GM18505 (cell line): Measurements from ENCODE around the gene C10orf62.
"Not testable (repeated sequence)": the region's sequence is repeated elsewhere in the genome, so short reads cannot be mapped to it uniquely, and the experiment has no call there.

Experiments used
- ATAC-seq: cut with Tn5 transposase; IDR thresholded peaks from one replicate; pipeline ENCODE4 v1.9.1; 2021; ENCODE audit not compliant: unreplicated experiment
- POLR2A ChIP-seq: IDR thresholded peaks from 4 replicates; pipeline ENCODE4 v1.6.1; 2011; ENCODE audit warnings: borderline replicate concordance; ENCODE audit not compliant: insufficient read depth, insufficient read length; ENCODE audit errors: extremely low read depth

Gene C10orf62

DNA sequence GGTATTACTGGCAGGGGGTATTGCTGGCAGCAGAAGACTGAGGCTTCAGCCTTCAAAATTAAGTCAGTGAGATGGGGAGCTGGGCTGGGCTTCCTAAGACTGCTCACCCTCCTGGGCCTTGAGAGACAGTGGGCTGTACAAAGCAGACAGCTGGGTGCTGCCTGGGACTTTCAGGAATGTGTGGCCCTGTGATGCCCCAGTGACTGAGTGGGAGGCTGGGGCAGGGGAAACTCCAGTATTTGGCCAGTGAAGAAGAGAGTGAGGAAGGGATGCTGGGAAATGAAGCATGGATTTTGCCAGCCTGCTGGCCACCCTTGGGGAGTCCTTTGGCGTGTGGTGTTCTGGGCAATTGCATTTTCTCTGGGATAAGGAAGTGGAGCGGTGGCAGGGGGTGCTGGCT is 16.5 kb upstream of the C10orf62 start:
- no peak for TF ChIP-seq POLR2A
- ATAC-seq, result no peak

DNA sequence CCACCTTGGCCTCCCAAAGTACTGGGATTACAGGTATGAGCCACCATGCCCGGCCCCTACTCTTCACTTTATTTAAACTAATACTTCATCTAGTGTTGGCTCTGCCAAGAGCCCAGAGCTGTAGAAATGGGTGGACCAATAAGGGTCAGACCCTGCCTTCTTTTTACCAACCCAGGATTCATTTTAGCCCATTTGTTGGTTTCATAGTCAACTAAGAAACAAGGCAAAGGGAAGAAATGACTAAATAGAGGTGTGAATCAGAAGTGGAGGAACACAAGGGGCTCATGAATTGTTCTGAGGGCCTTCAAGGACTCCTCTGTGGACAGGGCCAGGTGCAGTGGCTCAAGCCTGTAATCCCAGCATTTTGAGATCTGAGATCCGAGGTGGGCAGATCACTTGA is 15.8 kb upstream of the C10orf62 start:
- ATAC-seq, result no peak
- TF ChIP-seq POLR2A, result no peak

- ATAC-seq, result no peak
- no peak for TF ChIP-seq POLR2A
Observed at GRCh38 chr10:97574374-97575126, 15.0 kb upstream of the C10orf62 start.

- ATAC-seq, result no peak
- no peak for TF ChIP-seq POLR2A
Observed at GRCh38 chr10:97575127-97575668, 14.3 kb upstream of the C10orf62 start.

GRCh38 chr10:97576487-97576886 is 13.0 kb upstream of the C10orf62 start:
- ATAC-seq, result not testable (repeated sequence)

- no peak for TF ChIP-seq POLR2A
- ATAC-seq, result no peak
Observed at GRCh38 chr10:97577701-97578100, 11.8 kb upstream of the C10orf62 start.

- no peak for ATAC-seq
- no peak for TF ChIP-seq POLR2A
Observed at GRCh38 chr10:97578171-97578844, 11.2 kb upstream of the C10orf62 start.

DNA sequence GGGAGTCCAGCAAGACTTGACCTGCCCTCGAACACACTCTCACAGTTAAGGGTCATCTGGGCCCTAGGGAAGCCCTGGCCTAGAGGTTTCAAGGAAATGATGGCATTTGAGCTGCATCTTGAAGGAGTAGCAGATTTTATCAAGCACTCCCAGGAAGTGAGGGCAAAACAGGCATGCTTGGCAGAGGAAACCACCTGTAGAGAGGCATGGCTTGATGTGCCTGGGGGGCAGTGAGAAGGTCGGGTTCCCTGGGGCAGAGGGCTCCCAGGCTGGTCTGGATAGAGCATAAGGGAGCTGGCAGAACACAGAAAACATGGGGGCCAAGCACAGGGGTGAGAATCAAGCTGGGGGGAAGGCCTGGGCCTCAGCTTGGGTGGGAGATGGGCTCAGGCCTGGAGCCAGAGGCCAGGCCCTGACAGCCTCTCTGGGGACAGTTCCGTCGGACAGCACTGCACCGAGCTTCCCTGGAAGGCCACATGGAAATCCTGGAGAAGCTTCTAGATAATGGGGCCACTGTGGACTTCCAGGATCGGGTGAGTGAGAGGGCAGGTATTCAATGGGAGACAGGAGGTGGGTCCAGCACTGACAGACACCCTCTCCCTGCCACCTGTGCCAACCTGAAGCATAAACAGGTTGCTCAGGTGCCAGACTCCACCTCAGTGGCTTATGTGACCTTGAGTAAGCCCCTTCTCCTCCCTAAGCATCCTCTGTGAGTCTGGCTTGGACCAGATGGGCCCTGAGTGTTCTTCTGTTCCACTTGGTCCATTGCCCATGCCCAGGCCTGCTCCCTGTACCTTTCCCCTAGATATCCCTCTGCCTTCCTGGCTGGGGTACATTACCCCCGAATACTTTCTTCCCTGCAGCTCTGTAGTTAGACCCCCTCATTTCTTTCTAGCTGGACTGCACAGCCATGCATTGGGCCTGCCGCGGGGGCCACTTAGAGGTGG is 8.8 kb upstream of the C10orf62 start:
- ATAC-seq, result no peak
- no peak for TF ChIP-seq POLR2A

DNA sequence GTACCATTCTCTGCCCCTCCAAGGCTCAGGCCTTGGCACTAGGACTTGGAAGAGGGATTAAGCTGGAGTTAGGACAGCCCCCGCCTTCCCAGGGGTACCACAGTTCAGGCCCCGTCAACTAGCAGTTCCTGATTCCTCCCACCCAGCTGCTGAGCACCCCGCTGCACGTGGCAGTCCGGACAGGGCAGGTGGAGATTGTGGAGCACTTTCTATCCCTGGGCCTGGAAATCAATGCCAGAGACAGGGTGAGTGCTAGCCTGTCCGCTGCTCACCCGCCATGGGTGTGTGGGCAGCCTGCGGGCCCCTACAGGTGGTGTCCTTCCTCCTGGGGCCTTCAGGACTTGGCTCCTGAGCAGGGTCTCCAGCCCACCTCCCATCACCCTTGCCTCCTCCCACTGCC is 7.4 kb upstream of the C10orf62 start:
- ATAC-seq, result no peak

DNA sequence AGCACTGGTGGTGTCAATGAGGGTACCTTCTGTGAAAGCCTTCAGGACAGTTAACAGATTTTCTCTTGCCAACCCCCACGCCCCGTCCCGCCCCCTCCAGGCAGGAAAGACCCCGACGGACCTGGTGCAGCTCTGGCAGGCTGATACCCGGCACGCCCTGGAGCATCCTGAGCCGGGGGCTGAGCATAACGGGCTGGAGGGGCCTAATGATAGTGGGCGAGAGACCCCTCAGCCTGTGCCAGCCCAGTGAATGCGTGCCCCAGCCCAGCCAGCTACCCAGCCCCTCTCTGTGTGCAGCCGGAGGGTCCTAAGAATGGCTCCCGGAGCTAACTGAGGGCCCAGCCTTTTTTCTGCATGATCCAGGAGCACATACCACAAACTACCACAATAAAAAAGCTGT is 6.0 kb upstream of the C10orf62 start:
- TF ChIP-seq POLR2A, result no peak

More for the DNA sequence above, 7.4 kb upstream of the C10orf62 start:
- no peak for TF ChIP-seq POLR2A

DNA sequence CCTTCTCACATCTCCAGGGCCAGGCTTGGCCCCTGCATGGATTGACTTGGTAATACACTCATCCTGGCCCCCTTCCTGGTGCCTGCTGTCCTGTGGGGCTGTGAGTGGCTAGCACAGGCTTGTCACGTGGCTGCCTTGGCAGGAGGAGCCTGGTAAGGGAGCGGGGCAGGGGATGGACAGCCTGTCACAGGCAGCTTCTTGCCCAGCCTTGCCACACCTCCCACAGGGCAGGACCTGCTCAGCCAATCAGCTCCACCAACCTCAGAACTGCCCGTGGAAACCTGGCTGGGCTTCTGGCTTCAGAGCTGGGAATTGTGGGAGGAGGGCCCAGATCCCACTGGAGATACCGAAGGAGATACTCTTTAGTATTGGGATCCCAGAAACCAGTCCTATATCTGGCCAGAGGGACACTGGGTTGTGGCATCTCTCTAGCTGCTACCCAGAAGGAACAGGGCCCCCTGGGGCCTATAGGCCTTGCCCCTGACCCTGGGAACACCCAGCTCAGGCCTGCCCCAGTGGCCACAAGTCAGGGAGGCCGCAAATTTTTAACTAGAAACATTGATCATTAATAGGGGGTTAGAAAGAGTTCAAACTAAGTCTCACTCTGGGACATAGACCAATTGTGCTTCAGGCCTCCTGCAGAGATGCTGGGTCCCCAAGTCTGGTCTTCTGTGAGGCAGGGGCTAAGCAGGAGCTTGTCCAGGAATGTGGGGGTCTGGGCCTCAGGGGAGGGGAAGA is 5.3 kb upstream of the C10orf62 start, which contains the start of gene HOGA1:
Gene HOGA1, plus strand, starts transcription at position 330 of the 738 bp plus-strand sequence. Its CDS starts 315 bp downstream, at position 645.
- no peak for ATAC-seq

More for the DNA sequence above, 6.0 kb upstream of the C10orf62 start:
- no peak for ATAC-seq

DNA sequence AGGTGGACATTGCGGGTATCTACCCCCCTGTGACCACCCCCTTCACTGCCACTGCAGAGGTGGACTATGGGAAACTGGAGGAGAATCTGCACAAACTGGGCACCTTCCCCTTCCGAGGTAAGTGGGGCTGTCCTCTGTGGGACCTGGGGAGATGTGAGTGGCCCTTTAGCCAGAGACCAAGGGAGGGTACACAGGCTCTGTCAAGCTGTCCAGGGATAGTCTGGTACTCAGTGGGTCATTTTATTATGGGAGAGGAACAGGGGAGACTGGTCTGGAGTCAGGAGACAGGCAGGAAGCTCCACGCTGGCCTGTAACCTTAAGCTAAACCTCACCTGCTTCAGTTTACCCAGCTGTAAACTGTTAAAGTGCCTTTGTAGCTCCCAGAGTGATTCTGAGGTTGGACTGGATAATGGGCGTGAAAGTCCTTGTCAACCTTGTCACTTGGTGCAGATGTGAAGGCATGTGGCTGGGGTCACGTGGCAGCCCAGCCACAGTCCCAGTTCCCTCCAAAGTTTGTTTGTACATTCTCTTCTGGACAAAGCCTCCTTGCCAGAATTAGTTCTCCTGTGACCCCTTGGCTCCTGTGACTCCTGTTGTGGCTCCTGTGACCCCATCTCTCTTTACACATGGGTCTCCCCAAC is 4.6 kb upstream of the C10orf62 start:
- TF ChIP-seq POLR2A, result no peak
- no peak for ATAC-seq

More for the DNA sequence above, 5.3 kb upstream of the C10orf62 start, which contains the start of gene HOGA1:
- no peak for TF ChIP-seq POLR2A

- no peak for TF ChIP-seq POLR2A
- ATAC-seq, result no peak
Observed at GRCh38 chr10:97585439-97585811, 4.1 kb upstream of the C10orf62 start.

DNA sequence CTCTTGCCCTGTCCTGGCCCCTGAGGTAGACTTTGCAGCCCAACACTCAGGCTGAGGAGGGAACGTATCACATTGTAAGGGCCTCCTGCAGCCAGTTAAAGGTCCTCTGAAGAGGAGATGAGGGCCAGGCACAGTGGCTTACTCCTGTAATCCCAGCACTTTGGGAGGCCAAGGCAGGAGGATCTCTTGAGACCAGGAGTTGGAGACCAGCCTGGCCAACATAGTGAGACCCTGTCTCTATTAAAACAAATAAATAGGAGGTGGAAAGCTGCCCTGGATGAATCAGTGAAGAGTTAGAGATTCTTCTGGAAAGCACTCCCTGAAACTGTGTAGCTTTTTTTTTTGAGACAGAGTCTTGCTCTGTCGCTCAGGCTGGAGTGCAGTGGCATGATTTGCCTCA is 2.3 kb upstream of the C10orf62 start:
- TF ChIP-seq POLR2A, result no peak
- ATAC-seq, result no peak
